Ishikawa (cell line): Measurements from ENCODE around the gene CRHBP.

Experiments used
- CEBPB ChIP-seq: IDR thresholded peaks from 2 replicates; pipeline ENCODE4 v1.6.1; 2012
- CREB1 ChIP-seq: IDR thresholded peaks from 2 replicates; pipeline ENCODE4 v1.6.1; 2012; ENCODE audit warnings: low read depth
- EGR1 ChIP-seq: IDR thresholded peaks from 2 replicates; pipeline ENCODE4 v1.6.1; 2012
- EP300 ChIP-seq: IDR thresholded peaks from 2 replicates; pipeline ENCODE4 v1.6.1; 2012; ENCODE audit warnings: borderline replicate concordance
- FOXM1 ChIP-seq: IDR thresholded peaks from 2 replicates; pipeline ENCODE4 v1.6.1; 2012; ENCODE audit warnings: low read depth, borderline replicate concordance
- MAX ChIP-seq: IDR thresholded peaks from 2 replicates; pipeline ENCODE4 v1.6.1; 2012
- NFIC ChIP-seq: IDR thresholded peaks from 2 replicates; pipeline ENCODE4 v1.6.1; 2012
- RAD21 ChIP-seq: IDR thresholded peaks from 2 replicates; pipeline ENCODE4 v1.6.1; 2012; ENCODE audit warnings: low read depth
- TAF1 ChIP-seq: IDR thresholded peaks from 2 replicates; pipeline ENCODE4 v1.6.1; 2012; ENCODE audit warnings: low read depth, mild to moderate bottlenecking
- TCF12 ChIP-seq: IDR thresholded peaks from 2 replicates; pipeline ENCODE4 v1.6.1; 2012; ENCODE audit warnings: low read depth
- TEAD4 ChIP-seq: IDR thresholded peaks from 2 replicates; pipeline ENCODE4 v1.6.1; 2012
- YY1 ChIP-seq: IDR thresholded peaks from 2 replicates; pipeline ENCODE4 v1.6.1; 2012; ENCODE audit warnings: low read depth
- ZBTB7A ChIP-seq: IDR thresholded peaks from 2 replicates; pipeline ENCODE4 v1.6.1; 2012; ENCODE audit warnings: low read depth
- TF ChIP-seq, protein P1 (sequence below): IDR thresholded peaks from 2 replicates; pipeline ENCODE4 v1.6.1; 2012; ENCODE audit warnings: low read depth, mild to moderate bottlenecking
- TF ChIP-seq, protein P2 (sequence below): IDR thresholded peaks from 2 replicates; pipeline ENCODE4 v1.6.1; 2012

CRHBP gene, protein sequence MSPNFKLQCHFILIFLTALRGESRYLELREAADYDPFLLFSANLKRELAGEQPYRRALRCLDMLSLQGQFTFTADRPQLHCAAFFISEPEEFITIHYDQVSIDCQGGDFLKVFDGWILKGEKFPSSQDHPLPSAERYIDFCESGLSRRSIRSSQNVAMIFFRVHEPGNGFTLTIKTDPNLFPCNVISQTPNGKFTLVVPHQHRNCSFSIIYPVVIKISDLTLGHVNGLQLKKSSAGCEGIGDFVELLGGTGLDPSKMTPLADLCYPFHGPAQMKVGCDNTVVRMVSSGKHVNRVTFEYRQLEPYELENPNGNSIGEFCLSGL

GRCh38 chr5:76952795-76953536, at the start of gene CRHBP:
TSS of gene CRHBP (plus strand) at chr5:76953045. CDS start at chr5:76953135, 90 bp downstream.
- TF ChIP-seq CREB1, result no peak
- TF ChIP-seq, protein P1, sequence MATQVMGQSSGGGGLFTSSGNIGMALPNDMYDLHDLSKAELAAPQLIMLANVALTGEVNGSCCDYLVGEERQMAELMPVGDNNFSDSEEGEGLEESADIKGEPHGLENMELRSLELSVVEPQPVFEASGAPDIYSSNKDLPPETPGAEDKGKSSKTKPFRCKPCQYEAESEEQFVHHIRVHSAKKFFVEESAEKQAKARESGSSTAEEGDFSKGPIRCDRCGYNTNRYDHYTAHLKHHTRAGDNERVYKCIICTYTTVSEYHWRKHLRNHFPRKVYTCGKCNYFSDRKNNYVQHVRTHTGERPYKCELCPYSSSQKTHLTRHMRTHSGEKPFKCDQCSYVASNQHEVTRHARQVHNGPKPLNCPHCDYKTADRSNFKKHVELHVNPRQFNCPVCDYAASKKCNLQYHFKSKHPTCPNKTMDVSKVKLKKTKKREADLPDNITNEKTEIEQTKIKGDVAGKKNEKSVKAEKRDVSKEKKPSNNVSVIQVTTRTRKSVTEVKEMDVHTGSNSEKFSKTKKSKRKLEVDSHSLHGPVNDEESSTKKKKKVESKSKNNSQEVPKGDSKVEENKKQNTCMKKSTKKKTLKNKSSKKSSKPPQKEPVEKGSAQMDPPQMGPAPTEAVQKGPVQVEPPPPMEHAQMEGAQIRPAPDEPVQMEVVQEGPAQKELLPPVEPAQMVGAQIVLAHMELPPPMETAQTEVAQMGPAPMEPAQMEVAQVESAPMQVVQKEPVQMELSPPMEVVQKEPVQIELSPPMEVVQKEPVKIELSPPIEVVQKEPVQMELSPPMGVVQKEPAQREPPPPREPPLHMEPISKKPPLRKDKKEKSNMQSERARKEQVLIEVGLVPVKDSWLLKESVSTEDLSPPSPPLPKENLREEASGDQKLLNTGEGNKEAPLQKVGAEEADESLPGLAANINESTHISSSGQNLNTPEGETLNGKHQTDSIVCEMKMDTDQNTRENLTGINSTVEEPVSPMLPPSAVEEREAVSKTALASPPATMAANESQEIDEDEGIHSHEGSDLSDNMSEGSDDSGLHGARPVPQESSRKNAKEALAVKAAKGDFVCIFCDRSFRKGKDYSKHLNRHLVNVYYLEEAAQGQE, result no peak
- TF ChIP-seq NFIC, result no peak
- TF ChIP-seq ZBTB7A, result no peak
- TF ChIP-seq MAX, result no peak
- no peak for TF ChIP-seq YY1
- no peak for TF ChIP-seq RAD21
- no peak for TF ChIP-seq FOXM1
- TF ChIP-seq TEAD4, result no peak
- no peak for TF ChIP-seq CEBPB
- no peak for TF ChIP-seq EGR1
- TF ChIP-seq TAF1, result no peak
- TF ChIP-seq, protein P2, sequence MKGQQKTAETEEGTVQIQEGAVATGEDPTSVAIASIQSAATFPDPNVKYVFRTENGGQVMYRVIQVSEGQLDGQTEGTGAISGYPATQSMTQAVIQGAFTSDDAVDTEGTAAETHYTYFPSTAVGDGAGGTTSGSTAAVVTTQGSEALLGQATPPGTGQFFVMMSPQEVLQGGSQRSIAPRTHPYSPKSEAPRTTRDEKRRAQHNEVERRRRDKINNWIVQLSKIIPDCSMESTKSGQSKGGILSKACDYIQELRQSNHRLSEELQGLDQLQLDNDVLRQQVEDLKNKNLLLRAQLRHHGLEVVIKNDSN, result no peak
- TF ChIP-seq TCF12, result no peak
- no peak for TF ChIP-seq EP300

- TF ChIP-seq CREB1 (no peak), EGR1 (no peak), YY1 (no peak)
Measured at GRCh38 chr5:76908166-76908565, 44.7 kb upstream of the CRHBP start.

DNA sequence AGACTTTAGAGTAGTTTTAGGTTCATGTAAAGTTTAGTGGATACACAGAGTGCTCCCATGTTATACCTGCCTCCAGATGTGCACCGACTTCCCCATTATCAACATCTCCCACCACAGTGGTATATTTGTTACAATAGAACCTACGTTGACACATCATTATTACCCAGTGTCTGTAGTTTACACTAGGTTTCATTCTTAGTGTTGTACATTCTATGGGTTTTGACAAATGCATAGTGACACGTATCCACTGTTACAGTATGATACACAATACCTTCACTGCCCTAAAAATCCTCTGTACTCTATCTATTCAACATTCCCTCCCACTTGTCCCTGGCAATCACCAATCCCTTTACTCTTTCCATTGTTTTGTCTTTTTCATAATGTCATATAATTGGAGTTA, 34.3 kb upstream of the CRHBP start:
- TF ChIP-seq TAF1, result no peak
- TF ChIP-seq CREB1, result no peak
- no peak for TF ChIP-seq ZBTB7A
- TF ChIP-seq TCF12, result no peak
- TF ChIP-seq YY1, result no peak
- TF ChIP-seq TEAD4, result no peak
- TF ChIP-seq, protein P1, result no peak

GRCh38 chr5:76920491-76920890, 32.4 kb upstream of the CRHBP start:
- TF ChIP-seq NFIC, result no peak
- TF ChIP-seq, protein P1, result no peak
- TF ChIP-seq CEBPB, result no peak
- TF ChIP-seq EGR1, result no peak
- TF ChIP-seq YY1, result no peak
- TF ChIP-seq TEAD4, result no peak
- no peak for TF ChIP-seq EP300
- TF ChIP-seq TAF1, result no peak
- TF ChIP-seq TCF12, result no peak
- no peak for TF ChIP-seq ZBTB7A
- TF ChIP-seq FOXM1, result no peak
- TF ChIP-seq, protein P2, result no peak
- TF ChIP-seq MAX, result no peak
- TF ChIP-seq RAD21, result no peak
- no peak for TF ChIP-seq CREB1
